Brain microvascular endothelial cell (primary cell): Measurements from ENCODE around the gene MRPL4.

Experiments used
- DNase-seq: peaks from one replicate; pipeline ENCODE4 v3.0.0-alpha.2; 2020
- H3K27ac ChIP-seq: fragments of 250-450 bp; sonication (Bioruptor Pico); 2 replicates; pipeline ENCODE4 v1.5.1; 2020; ENCODE audit warnings: mild to moderate bottlenecking, moderate library complexity
- H3K27me3 ChIP-seq: fragments of 250-450 bp; sonication (Bioruptor Pico); replicated peaks from 2 replicates; pipeline ENCODE4 v1.5.1; 2020; ENCODE audit warnings: mild to moderate bottlenecking
- H3K36me3 ChIP-seq: fragments of 250-450 bp; sonication (Bioruptor Pico); replicated peaks from 2 replicates; pipeline ENCODE4 v1.5.1; 2020; ENCODE audit warnings: mild to moderate bottlenecking
- H3K4me3 ChIP-seq: 2 replicates; pipeline ENCODE4 v1.5.1; 2011; ENCODE audit warnings: low read depth, mild to moderate bottlenecking, control low read depth, low read length, moderate library complexity
- CTCF ChIP-seq: IDR thresholded peaks from 2 replicates; pipeline ENCODE4 v1.5.1; 2011; ENCODE audit warnings: low read depth, mild to moderate bottlenecking, moderate library complexity, low read length, control low read depth, inconsistent platforms; ENCODE audit errors: missing control alignments
- in situ Hi-C: cut with HindIII; loops from 2 replicates; pipeline ENCODE4 v1.10.0; 2017; ENCODE audit warnings: low sequenced_read_pairs, low pct_ligation_motif_present

Gene MRPL4

GRCh38 chr19:10259162-10259905 lies 7.3 kb downstream of the MRPL4 start:
- peak; percentile 79 for DNase-seq
- in situ Hi-C loops, result no loop called here
- Histone ChIP-seq H3K27ac (no peak overlapping the region), H3K27me3 (no peaks in the 10 kb centered on the region), H3K36me3 (peaks cover 26% of the 10 kb centered on the region), H3K4me3 (no peak overlapping the region)
- peak; percentile 82 for TF ChIP-seq CTCF

DNA sequence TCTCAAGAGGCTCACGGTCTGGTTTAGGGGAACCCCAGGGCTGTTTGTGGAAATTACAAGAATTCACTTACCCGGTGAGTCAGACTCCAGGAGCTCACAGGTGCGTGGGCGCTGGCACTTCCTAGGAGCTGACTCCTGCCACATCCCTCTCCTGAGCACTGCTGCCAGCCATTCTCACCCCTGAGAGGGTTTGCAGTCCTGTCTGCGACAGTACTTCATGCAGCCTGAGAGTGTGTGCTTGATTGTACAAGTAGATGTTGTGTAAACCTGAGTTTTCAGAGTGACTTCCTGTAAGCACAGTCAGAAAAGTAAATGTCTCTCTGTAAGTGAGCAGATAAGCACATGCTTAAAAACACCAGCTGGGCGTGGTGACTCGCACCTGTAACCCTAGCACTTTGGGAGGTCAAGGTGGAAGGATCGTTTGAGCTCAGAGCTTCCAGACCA lies 8.1 kb downstream of the MRPL4 start:
- H3K27ac ChIP-seq, result no peak overlapping the region
- in situ Hi-C loops, result no loop called here
- no peaks in the 10 kb centered on the region for H3K27me3 ChIP-seq
- H3K4me3 ChIP-seq, result no peak overlapping the region
- peaks cover 19% of the 10 kb centered on the region for H3K36me3 ChIP-seq
- no peak for TF ChIP-seq CTCF
- DNase-seq, result no peak

DNA sequence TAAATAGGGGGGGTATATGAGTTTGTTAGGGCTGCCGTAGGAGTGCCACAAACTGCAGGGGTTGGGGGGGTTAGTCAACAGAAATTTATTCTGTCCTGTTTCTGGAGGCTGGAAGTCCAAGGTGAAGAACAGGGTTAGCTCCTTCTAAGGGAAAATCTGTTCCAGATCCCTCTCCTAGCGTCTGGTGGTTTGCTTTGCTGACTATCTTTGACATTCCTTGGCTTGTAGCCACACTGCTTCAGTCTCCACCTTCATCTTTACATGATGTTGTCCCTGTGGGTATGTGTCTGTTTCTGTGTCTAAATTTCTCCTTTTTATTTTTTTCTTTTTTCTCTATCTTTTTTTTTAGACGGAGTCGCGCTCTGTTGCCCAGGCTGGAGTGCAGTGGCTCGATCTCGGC lies 10.8 kb downstream of the MRPL4 start:
- H3K27me3 ChIP-seq, result no peaks in the 10 kb centered on the region
- no peak overlapping the region for H3K27ac ChIP-seq
- in situ Hi-C loops, result no loop called here
- no peak for DNase-seq
- TF ChIP-seq CTCF, result no peak
- no peak overlapping the region for H3K4me3 ChIP-seq
- H3K36me3 ChIP-seq, result peaks cover 10% of the 10 kb centered on the region

DNA sequence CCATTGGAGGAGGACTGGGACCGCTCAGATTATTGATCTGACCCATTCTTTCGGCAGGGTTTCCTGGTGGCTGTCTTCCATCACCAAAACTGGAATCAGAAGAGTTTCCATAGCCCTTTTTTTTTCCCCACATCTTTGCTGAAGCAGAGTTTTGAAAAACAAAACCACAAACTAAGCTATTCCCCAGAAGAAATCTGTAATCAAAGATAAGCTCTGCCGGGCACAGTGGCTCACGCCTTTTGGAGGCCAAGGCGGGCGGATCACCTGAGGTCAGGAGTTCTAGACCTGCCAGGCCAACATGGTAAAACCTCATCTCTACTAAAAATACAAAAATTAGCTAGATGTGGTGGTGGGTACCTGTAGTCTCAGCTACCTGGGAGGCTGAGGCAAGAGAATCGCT lies 14.7 kb downstream of the MRPL4 start:
- no peaks in the 10 kb centered on the region for H3K36me3 ChIP-seq
- no peak for DNase-seq
- H3K4me3 ChIP-seq, result no peak overlapping the region
- in situ Hi-C loops, result no loop called here
- H3K27me3 ChIP-seq, result no peaks in the 10 kb centered on the region
- no peak for TF ChIP-seq CTCF
- H3K27ac ChIP-seq, result no peak overlapping the region

DNA sequence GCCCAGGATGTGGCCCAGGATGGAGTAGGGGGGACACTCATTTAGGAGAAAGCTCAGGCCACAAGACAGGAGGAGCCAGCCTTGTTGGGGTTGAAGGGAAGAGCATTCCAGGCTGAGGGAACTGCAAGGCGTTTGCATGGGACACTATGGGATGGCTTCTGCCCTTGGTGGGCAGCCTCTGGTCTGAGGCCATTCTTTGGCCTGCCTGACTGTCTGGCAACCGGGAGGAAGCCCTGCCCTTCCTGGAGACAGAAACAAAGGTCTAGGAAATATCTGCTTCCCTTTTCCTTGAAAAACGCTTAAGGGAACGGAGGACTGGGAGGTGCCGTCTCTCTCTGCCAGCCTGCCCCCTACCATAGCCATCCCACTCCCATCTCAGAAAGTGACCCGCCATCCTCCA lies 16.1 kb downstream of the MRPL4 start:
- no peak overlapping the region for H3K27ac ChIP-seq
- no peak for TF ChIP-seq CTCF
- no peak for DNase-seq
- H3K4me3 ChIP-seq, result no peak overlapping the region
- H3K36me3 ChIP-seq, result no peaks in the 10 kb centered on the region
- in situ Hi-C loops, result no loop called here
- H3K27me3 ChIP-seq, result no peaks in the 10 kb centered on the region
